Ramos (cell line): ENCODE results near the gene CFAP90.

ENCODE experiments used
- in situ Hi-C: fragments of 300-500 bp; cut with MboI; formaldehyde crosslinking; loops from one replicate; pipeline ENCODE4 v1.14.3; 2022; ENCODE audit warnings: low sequenced_read_pairs; ENCODE audit not compliant: unreplicated experiment

Gene CFAP90

GRCh38 chr5:7827610-7828009, 23.3 kb downstream of the CFAP90 start:
- in situ Hi-C loops: no loop called here

DNA sequence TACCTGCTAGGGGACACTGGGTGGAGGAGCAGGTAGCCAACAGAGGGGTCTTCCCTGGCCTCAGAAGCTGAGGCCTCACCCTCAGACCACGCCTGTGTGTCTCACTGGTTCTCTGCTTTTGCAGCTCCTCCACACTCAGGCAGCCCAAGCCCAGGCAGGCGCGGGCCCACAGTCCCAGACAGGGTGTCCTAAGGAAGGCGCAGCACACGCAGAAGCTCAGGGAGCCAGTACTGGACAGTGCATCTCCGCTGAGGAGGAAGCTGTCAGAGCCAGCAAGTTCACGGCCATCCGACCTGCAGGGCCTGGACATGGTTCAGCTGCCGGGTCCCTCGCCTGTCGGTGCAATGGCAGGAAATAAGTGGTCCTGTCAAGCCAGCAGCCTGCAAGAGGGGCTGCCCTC, 25.3 kb downstream of the CFAP90 start:
- in situ Hi-C loops: no loop called here

- in situ Hi-C loops: no loop called here
Measured at GRCh38 chr5:7824995-7825394, 25.9 kb downstream of the CFAP90 start.

DNA sequence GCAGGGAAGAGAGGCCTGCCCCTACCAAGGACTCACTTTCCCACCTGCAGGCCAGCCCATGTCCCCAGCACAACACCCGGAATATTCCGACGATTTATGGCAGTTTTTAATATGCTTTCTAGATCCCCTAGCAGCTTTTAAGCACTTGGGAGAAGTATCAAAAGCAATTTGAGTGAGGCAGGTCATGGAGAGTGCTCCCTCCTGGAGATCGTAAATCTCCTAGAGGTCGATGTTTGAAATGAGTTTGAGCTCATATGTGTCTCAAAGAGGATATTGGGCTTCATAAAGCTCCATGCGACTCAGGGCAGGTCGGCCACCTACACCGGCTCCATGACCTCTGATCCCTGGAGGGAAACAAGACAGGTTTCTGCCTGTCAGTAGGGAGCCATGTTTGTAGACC, 27.3 kb downstream of the CFAP90 start:
- in situ Hi-C loops: no loop called here

- in situ Hi-C loops: no loop called here
Measured at GRCh38 chr5:7822449-7822848, 28.5 kb downstream of the CFAP90 start.

- in situ Hi-C loops: no loop called here
Measured at GRCh38 chr5:7816535-7816901, 34.4 kb downstream of the CFAP90 start.

- in situ Hi-C loops: no loop called here
Measured at GRCh38 chr5:7815892-7816534, 34.9 kb downstream of the CFAP90 start.

GRCh38 chr5:7814816-7815215, 36.1 kb downstream of the CFAP90 start:
- in situ Hi-C loops: no loop called here

- in situ Hi-C loops: no loop called here
Measured at GRCh38 chr5:7813576-7813975, 37.4 kb downstream of the CFAP90 start.

GRCh38 chr5:7813007-7813406, 37.9 kb downstream of the CFAP90 start:
- in situ Hi-C loops: no loop called here

DNA sequence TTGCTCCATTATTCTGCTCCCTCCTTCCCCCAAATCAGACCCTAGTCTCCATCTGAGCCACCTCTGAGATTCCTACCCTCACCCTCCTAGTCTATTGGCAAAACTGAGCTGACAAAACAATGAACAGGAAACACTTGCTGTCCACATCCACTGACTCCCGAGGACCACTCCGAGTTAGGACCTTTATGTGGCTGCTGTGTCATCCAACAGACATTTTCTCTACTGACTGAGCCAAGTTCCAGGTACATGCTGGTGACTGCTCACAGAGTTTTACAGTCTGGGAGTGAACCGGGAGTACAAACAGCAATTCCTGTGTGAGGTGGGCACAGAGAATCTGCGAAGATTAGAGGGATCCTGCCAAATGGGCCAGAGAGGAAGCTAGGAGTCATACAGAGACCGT, 39.2 kb downstream of the CFAP90 start:
- in situ Hi-C loops: no loop called here

DNA sequence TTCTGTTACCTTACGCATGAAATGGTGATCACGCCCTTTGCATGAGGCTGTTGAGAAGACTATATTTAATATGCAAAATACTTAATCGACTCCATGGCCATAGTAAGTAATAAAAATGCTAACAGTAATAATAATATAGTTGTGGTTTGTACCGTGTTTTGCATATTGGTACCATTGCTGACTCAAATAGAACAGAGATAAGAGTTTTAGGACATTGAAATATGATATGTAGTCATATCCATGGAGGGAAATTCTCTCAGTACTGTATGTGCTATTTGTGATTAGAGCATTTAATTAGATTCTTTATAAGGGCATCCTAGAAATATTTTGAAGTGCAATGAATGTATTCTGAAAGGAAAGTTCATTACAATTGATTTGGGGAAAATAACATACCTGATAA, 41.9 kb downstream of the CFAP90 start:
- in situ Hi-C loops: no loop called here

DNA sequence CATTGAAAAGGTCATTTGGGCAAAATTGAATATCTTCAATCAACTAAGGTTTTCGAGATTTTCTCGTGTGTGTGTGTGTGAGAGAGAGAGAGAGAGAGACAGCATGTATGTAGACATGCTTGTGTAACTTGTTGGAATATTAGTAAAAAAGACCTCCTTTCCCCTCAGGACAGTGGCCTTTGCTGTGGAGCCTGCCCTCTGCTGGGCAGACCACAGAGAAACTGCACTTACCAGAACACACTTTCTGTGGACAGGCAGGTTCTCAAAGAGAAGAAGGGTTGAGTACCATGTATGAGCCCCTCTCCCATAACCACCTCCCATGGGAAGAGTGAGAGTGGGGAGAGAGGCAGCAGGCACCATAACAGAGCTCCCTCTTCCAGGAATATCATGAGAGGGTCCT, 45.6 kb downstream of the CFAP90 start:
- in situ Hi-C loops: no loop called here

DNA sequence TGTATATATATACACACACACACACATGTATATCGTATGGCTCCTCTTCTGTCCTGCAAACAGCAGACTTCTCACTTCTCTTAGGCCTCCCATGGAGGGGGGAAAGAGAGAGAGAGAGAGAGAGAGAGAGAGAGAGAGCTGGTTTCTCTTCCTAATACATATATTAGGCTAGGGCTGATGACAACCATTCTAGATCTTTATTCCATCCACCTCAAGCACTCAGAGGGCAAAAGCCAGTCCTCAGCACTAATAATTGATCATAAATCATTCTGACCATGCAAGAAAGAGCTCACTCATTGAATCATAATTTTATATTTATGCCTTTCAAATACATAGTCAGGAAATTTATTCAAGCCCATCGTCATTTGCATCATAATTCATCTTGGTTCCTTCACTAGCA, 47.0 kb downstream of the CFAP90 start:
- in situ Hi-C loops: no loop called here

- in situ Hi-C loops: no loop called here
Measured at GRCh38 chr5:7802855-7803254, 48.1 kb downstream of the CFAP90 start.

DNA sequence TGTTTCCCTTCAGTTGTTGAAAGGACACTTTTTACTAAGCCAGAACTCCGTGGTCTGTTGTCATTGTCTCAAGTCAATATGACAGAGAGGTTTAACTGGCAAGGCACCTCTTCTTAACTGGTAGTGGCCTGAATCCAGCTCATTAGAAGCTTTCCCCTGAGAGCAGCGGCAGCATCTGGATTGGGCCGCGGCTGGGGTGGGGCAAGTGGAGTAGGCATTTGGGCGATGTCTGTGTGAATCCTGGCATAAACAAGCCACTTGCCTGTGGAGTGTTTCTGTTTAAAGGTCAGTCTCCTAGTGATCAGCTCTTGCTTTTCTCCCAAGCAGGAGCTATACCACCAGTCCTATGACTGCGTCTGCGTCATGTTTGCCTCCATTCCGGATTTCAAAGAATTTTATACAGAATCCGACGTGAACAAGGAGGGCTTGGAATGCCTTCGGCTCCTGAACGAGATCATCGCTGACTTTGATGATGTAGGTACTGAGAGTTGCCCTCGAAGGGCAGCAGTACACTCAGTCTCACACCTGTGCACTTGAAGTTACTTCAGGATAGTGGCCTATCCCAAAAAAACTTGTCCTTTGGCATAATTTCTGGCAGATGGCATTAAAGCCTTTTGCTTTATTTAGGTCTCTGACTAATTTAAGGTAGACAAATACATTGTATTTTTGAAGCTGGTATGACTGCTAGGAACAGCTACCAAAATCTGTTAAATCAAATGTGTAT, 48.9 kb downstream of the CFAP90 start:
- in situ Hi-C loops: no loop called here

DNA sequence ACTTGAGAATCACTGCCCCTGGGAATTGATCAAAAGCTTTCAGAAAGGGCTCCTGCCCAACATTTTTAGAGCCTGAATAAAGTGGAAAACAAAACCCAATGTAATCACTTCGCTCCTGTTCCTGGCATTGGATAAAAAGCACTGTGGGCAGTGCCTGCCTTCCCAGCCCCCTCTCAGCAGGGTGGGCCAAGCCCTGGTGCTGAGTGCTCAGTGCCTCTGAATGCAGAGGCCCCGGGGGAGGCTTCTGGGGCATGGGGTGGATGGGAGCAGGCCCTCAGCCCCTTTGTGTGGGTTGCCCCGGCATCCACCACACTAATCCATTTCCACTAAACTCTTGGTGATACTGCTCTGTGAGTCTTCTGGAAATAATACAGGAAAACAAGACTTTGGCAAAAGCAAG, 55.6 kb downstream of the CFAP90 start:
- in situ Hi-C loops: no loop called here

DNA sequence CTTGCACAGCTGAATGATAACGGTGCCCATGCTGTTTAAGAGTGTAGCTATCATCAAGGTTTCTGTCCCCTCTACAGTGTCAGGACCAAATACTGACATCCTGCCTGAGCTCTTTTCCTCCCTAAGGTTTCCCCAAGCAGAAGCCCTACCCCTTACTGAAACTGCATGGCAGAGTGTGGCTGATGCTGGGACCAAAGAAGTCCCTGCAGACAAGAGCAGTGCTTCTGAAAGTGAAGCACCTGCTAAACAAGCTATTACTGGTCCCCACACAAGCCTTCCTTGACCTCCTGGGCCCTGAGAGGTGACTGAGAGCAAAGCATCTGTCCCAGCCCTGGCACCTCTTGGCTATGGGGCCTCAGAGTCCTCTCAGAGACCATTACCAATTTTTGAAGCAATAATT, 56.1 kb downstream of the CFAP90 start:
- in situ Hi-C loops: no loop called here

GRCh38 chr5:7794311-7794710, 56.6 kb downstream of the CFAP90 start:
- in situ Hi-C loops: no loop called here

DNA sequence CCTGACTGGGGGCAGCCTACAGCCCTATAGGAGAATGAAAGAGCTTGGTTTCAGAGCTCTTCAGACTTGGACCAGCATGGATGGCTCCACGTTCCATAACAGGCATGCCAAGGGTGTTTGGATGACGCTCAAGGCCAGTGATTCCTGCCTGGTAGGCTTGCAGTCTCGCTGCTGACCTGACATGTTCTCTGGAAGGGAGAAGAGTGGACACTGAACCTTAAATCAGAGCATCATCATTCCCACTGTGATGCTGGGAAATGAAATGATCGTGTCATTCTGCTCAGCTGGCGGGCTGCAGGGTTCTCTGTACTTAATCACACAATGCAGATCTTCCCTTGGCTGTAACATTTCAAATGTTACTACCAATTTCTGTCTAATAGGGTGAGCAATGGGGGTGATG, 57.0 kb downstream of the CFAP90 start:
- in situ Hi-C loops: no loop called here

GRCh38 chr5:7789567-7789966, 61.4 kb downstream of the CFAP90 start:
- in situ Hi-C loops: no loop called here

- in situ Hi-C loops: no loop called here
Measured at GRCh38 chr5:7787770-7788169, 63.2 kb downstream of the CFAP90 start.
